Measurements from ENCODE around the gene PNCK.
"Not testable (repeated sequence)": the region's sequence is repeated elsewhere in the genome, so short reads cannot be mapped to it uniquely, and the experiment has no call there.

Gene PNCK

GRCh38 chrX:153697924-153698865 lies 24.6 kb upstream of the PNCK start:
- DNase-seq: no peak

DNA sequence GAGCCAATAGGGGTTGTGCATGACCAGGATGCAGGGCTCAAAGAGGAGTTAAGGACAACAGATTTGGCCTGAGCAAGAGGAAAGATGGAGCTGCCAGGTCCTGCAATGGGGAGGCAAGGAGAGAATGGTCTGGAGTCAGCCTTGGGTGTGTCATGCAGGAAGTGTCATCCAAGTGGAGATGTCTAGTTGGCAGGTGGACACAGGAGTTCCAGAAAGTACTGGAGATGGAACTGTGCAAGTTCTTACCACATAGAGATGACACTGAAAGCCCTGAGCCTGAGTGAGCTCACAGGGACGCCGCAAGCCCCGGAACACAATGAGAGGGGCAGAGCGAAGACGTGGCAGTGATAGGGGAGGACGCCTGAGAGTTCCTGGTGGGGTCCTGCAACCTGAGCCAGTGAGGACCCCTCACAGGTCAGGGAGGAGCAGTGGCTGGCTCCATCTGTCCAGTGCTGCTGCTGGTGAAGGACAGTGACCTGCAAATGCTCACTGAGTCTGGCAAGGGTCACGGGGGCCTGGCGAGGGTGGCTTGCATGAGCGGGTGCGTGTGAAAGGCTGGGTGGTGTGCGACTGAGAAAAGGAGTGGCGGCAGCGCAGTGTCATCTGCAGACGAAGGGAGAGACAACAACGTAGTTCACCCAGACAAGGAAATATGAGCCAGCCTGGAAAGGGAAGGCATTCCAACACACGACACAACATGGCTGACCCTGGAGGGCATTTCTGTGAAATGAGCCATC lies 23.5 kb upstream of the PNCK start:
- not testable (repeated sequence) for DNase-seq

GRCh38 chrX:153696538-153696937 lies 22.9 kb upstream of the PNCK start:
- DNase-seq: not testable (repeated sequence)

GRCh38 chrX:153696100-153696499 lies 22.5 kb upstream of the PNCK start:
- DNase-seq: no peak

DNA sequence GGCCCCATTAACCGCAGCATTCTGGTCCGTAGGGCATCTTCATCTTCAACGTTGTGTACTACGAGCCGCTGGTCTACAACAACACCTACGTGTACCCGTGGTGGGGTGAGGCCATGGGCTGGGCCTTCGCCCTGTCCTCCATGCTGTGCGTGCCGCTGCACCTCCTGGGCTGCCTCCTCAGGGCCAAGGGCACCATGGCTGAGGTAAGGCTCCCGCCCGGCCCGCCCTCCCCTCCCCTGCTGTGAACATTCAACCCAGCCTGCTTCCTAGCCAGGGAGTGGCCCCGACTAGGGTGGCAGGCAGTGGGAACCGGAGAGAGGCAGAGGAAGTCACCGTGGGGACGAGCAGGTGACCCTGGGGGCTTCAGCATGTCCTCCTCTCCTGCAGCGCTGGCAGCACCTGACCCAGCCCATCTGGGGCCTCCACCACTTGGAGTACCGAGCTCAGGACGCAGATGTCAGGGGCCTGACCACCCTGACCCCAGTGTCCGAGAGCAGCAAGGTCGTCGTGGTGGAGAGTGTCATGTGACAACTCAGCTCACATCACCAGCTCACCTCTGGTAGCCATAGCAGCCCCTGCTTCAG lies 21.2 kb upstream of the PNCK start:
- DNase-seq: no peak

DNA sequence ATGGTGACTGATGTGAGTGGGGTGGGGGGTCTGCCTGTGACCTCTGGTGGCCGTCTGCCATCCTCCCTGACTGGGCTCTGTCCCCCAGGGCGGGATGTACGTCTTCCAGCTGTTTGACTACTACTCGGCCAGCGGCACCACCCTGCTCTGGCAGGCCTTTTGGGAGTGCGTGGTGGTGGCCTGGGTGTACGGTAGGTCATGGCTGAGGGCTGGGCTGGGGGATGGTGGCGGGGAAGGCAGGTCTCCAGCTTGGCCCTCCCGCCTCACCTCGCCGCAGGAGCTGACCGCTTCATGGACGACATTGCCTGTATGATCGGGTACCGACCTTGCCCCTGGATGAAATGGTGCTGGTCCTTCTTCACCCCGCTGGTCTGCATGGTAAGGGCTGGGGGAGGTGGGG lies 20.6 kb upstream of the PNCK start:
- DNase-seq: not testable (repeated sequence)

DNA sequence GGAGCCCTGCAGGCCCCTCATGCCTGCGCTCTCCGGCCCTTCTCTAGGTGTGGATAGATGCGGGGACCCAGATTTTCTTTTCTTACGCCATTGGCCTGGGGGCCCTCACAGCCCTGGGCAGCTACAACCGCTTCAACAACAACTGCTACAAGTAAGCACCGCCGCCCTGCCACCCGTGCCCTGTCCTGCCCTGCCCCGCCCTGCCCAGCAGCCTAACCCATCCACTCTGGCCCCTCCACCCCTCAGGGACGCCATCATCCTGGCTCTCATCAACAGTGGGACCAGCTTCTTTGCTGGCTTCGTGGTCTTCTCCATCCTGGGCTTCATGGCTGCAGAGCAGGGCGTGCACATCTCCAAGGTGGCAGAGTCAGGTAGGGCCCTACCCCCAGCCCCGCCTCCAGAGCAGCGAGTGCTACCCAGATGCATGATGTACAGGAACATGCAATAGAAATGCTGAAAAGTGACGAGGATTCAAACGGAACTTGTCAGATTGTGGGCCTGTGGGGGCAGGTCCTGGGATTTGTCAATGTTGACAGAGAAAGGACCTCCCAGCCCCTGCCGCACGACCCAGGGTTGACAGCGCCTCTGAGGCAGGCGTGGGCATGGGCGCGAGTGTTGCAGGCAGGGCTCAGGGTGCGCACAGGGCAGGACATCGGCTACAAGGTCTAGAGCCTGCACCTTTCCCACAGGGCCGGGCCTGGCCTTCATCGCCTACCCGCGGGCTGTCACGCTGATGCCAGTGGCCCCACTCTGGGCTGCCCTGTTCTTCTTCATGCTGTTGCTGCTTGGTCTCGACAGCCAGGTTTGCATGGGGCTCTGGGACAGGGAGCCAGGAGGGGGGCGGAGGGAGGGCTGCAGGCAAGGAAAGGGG lies 19.8 kb upstream of the PNCK start:
- no peak for DNase-seq

- DNase-seq: no peak
Observed at GRCh38 chrX:153692611-153693156, 19.1 kb upstream of the PNCK start.

- DNase-seq: no peak
Observed at GRCh38 chrX:153692003-153692402, 18.4 kb upstream of the PNCK start.

- DNase-seq: not testable (repeated sequence)
Observed at GRCh38 chrX:153691032-153691827, 17.6 kb upstream of the PNCK start.

DNA sequence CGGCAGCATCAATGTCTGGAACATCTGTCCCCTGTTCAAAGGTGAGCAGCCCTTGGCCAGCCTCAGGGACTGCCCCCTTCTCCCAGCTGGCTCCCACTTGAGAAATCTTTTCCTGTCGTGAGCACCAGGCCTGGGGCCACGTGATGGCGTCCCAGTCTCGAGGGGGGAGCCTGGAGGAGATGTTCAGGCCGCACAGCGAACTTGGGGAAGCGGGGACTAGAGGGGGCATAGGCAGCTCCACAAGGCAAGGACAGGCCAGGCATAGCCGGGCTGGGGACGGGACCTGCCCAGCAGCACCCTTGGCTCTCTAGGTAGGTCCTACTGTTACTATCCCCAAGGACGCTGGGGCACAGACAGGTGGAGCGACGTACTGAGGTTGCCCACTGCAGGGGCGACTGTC lies 16.9 kb upstream of the PNCK start:
- no peak for DNase-seq

- no peak for DNase-seq
Observed at GRCh38 chrX:153689654-153690465, 16.2 kb upstream of the PNCK start.

DNA sequence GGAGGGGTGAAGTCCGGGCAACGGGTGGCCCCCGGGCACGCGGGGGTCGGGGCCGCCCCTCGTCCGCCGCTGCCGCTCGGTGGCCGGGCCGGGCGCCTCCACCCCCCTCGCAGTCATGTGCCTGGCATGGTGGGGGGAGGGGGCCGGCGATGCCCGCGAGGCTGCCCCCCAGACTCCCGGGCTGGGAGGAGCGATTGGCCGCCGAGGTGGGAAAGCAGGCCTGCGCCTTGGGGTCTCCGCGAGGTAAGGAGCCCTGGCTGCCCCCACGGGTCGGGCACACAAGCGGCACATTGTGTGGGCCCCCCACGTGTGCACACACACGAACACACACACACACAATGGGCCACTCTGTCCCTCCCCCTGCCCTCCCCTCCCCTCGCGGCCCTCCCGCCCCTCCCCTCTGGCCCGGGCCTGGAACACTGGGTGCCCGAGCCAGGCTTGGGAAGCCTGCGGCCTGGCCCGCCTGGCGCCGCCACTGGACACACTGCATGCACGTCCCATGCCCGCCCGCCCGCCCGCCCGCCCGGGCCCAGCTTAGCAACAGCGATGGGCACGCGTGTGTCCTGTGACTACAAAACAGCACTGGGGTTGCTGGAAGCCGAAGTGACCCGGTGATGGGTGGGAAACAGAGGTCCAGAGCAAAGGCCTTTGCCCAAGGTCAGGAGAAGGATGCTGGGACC lies 15.4 kb upstream of the PNCK start:
- DNase-seq: no peak

- DNase-seq: no peak
Observed at GRCh38 chrX:153688506-153688905, 14.9 kb upstream of the PNCK start.

GRCh38 chrX:153688071-153688470 lies 14.5 kb upstream of the PNCK start:
- no peak for DNase-seq

- DNase-seq: no peak
Observed at GRCh38 chrX:153687121-153688039, 13.8 kb upstream of the PNCK start, which contains the start of gene SLC6A8. Gene SLC6A8, plus strand, starts transcription at chrX:153687926. Its CDS starts 649 bp downstream, at chrX:153688575.

DNA sequence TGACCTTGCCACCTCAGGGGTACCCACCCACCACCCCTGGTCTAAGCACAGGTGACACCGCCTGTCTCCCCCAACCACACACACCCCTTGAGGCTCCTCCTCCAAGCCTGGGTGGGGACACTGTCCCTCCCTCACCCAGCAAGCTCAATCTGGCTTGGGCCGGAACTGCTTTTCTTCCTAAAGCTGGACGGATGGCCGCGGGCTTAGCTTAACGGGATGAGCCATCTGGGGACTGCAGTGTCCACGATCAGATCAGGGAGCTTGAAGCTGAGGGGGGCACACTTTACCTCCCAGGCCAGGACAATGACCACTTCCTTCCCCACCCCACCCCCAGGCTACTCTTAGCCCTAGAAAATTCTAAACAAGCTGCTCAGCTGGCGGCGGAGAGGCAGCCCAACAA lies 13.1 kb upstream of the PNCK start:
- DNase-seq: no peak

Data from SHP77 treated with DMSO at 0.1 percent for 48 hours (cell line).